DOHH2 (cell line): ENCODE measurements around the gene THRB.

Source experiments
- H3F3A ChIP-seq: fragments of 200-600 bp; sonication (generic), shearing (Covaris generic); 2 replicates; pipeline ENCODE4 v1.6.0; 2016; ENCODE audit warnings: antibody characterized with exemption, mild to moderate bottlenecking; ENCODE audit not compliant: control insufficient read depth, insufficient read depth
- H3K27ac ChIP-seq: fragments of 200-600 bp; sonication (generic); 2 replicates; pipeline ENCODE4 v1.5.1; 2014; ENCODE audit warnings: low read depth, mild to moderate bottlenecking, low read length, moderate library complexity
- H3K27me3 ChIP-seq: fragments of 200-600 bp; sonication (generic); 2 replicates; pipeline ENCODE4 v1.6.1; 2014; ENCODE audit warnings: mild to moderate bottlenecking, low read length, mixed read lengths; ENCODE audit not compliant: control insufficient read depth
- H3K36me3 ChIP-seq: fragments of 200-600 bp; sonication (generic); 2 replicates; pipeline ENCODE4 v1.6.1; 2014; ENCODE audit warnings: mild to moderate bottlenecking, low read length, moderate library complexity, mixed read lengths; ENCODE audit not compliant: control insufficient read depth
- H3K4me1 ChIP-seq: fragments of 200-600 bp; sonication (generic); 2 replicates; pipeline ENCODE4 v1.6.1; 2014; ENCODE audit warnings: mild to moderate bottlenecking, low read length, mixed read lengths; ENCODE audit not compliant: control insufficient read depth
- H3K4me2 ChIP-seq: fragments of 200-600 bp; sonication (generic); 2 replicates; pipeline ENCODE4 v1.6.0; 2014; ENCODE audit warnings: mild to moderate bottlenecking, low read length, moderate library complexity
- H3K4me3 ChIP-seq: fragments of 200-600 bp; sonication (generic); 2 replicates; pipeline ENCODE4 v1.5.1; 2014; ENCODE audit warnings: mild to moderate bottlenecking, low read length, mixed read lengths
- H3K79me2 ChIP-seq: fragments of 200-600 bp; sonication (generic); 2 replicates; pipeline ENCODE4 v1.6.1; 2014; ENCODE audit warnings: mild to moderate bottlenecking, low read length, mixed read lengths; ENCODE audit not compliant: control insufficient read depth
- H3K9me2 ChIP-seq: fragments of 200-600 bp; sonication (generic); replicated peaks from 2 replicates; pipeline ENCODE4 v1.6.1; 2014; ENCODE audit warnings: mild to moderate bottlenecking, low read length, mixed read lengths; ENCODE audit not compliant: control insufficient read depth
- H3K9me3 ChIP-seq: fragments of 200-600 bp; sonication (generic); 2 replicates; pipeline ENCODE4 v1.6.1; 2014; ENCODE audit warnings: antibody characterized with exemption, low read length, mixed read lengths; ENCODE audit not compliant: control insufficient read depth, insufficient read depth
- H4K20me1 ChIP-seq: fragments of 200-600 bp; sonication (generic); 2 replicates; pipeline ENCODE4 v1.6.0; 2014; ENCODE audit warnings: low read depth, mild to moderate bottlenecking, antibody characterized with exemption, low read length, moderate library complexity; ENCODE audit not compliant: control insufficient read depth, insufficient read depth
- EZH2phosphoT487 ChIP-seq: fragments of 200-600 bp; sonication (generic); IDR thresholded peaks from 2 replicates; pipeline ENCODE4 v1.6.1; 2017; ENCODE audit warnings: borderline replicate concordance, mild to moderate bottlenecking, antibody characterized with exemption, low read length, moderate library complexity, mixed read lengths
- TF ChIP-seq, protein P1 (sequence below): fragments of 200-600 bp; sonication (generic); IDR thresholded peaks from one replicate; pipeline ENCODE4 v1.5.1; 2014; ENCODE audit warnings: antibody characterized with exemption, mild to moderate bottlenecking, low read depth, low read length; ENCODE audit not compliant: poor library complexity, severe bottlenecking

The THRB gene

DNA sequence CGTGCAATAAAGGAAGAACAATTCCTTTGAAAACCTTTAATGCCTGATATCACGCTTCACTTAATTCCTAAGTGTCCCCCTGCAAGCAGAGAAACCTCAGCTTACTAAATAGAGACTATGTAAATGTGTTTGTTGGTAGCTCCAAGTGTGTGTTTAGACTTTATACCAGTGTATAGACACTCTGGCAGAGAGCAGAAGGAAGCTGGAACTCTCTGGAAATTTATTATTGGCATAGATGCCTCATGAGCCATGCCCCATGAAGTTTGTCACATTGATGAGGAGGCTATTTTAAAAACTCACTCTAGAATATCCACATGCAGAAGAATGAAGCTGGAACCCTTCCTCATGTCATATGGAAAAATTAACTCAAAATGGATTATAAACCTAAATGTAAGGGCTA is 99.9 kb downstream of the THRB start:
- Histone ChIP-seq H3K9me2 (no peaks in the 10 kb centered on the region), H3K4me1 (no peaks in the 10 kb centered on the region), H3F3A (no peaks in the 10 kb centered on the region), H3K27me3 (no peaks in the 10 kb centered on the region), H4K20me1 (no peaks in the 10 kb centered on the region), H3K36me3 (no peaks in the 10 kb centered on the region), H3K9me3 (no peaks in the 10 kb centered on the region), H3K4me3 (no peak overlapping the region), H3K79me2 (no peaks in the 10 kb centered on the region), H3K4me2 (no peak overlapping the region), H3K27ac (no peak overlapping the region)
- no peak for TF ChIP-seq EZH2phosphoT487
- TF ChIP-seq, protein P1, sequence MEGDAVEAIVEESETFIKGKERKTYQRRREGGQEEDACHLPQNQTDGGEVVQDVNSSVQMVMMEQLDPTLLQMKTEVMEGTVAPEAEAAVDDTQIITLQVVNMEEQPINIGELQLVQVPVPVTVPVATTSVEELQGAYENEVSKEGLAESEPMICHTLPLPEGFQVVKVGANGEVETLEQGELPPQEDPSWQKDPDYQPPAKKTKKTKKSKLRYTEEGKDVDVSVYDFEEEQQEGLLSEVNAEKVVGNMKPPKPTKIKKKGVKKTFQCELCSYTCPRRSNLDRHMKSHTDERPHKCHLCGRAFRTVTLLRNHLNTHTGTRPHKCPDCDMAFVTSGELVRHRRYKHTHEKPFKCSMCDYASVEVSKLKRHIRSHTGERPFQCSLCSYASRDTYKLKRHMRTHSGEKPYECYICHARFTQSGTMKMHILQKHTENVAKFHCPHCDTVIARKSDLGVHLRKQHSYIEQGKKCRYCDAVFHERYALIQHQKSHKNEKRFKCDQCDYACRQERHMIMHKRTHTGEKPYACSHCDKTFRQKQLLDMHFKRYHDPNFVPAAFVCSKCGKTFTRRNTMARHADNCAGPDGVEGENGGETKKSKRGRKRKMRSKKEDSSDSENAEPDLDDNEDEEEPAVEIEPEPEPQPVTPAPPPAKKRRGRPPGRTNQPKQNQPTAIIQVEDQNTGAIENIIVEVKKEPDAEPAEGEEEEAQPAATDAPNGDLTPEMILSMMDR, result no peak

- Histone ChIP-seq H3K27me3 (no peaks in the 10 kb centered on the region), H3K27ac (no peak overlapping the region), H3K9me3 (no peaks in the 10 kb centered on the region), H4K20me1 (no peaks in the 10 kb centered on the region), H3K4me2 (no peak overlapping the region), H3K4me3 (no peak overlapping the region), H3K4me1 (no peaks in the 10 kb centered on the region), H3K36me3 (no peaks in the 10 kb centered on the region), H3F3A (no peaks in the 10 kb centered on the region), H3K9me2 (no peaks in the 10 kb centered on the region), H3K79me2 (no peaks in the 10 kb centered on the region)
- no peak for TF ChIP-seq EZH2phosphoT487
- TF ChIP-seq, protein P1, result no peak
Measured at GRCh38 chr3:24393316-24393715, 101.3 kb downstream of the THRB start.

- Histone ChIP-seq H3K79me2 (no peaks in the 10 kb centered on the region), H3K4me3 (no peak overlapping the region), H3K27me3 (no peaks in the 10 kb centered on the region), H3F3A (no peaks in the 10 kb centered on the region), H3K27ac (no peak overlapping the region), H3K9me2 (no peaks in the 10 kb centered on the region), H3K4me1 (no peaks in the 10 kb centered on the region), H3K36me3 (no peaks in the 10 kb centered on the region), H3K4me2 (no peak overlapping the region), H4K20me1 (no peaks in the 10 kb centered on the region), H3K9me3 (no peaks in the 10 kb centered on the region)
- no peak for TF ChIP-seq EZH2phosphoT487
- TF ChIP-seq, protein P1, result no peak
Measured at GRCh38 chr3:24390169-24391130, 104.2 kb downstream of the THRB start.
